ENCODE data around the gene MRPL11. TPM values are rescaled to one million over a fixed set of nuclear protein-coding genes. Genes with fewer than 3 reads are reported as not detected.

The MRPL11 gene
- total and polyA plus RNA-seq, 4 donors, result 18.0 to 45.6 (median 32.3) TPM

- Histone ChIP-seq H3K9me3 (ENCODE audit: control insufficient read depth in 4 of 4, low read length in 3 of 4) (no peaks in the 10 kb centered on the region), H3K27ac (ENCODE audit: low read depth in 1 of 2, low read length in 2 of 2) (no peak overlapping the region), H3K9ac (ENCODE audit: low read depth in 1 of 2, low read length in 2 of 2) (no peak overlapping the region), H3K4me3 (ENCODE audit: low read depth in 1 of 3, low read length in 3 of 3) (no peak overlapping the region), H3K36me3 (ENCODE audit: control insufficient read depth in 4 of 4, insufficient read depth in 3 of 4, low read depth in 1 of 4, low read length in 3 of 4) (no peaks in the 10 kb centered on the region), H3K27me3 (ENCODE audit: control insufficient read depth in 4 of 4, insufficient read depth in 4 of 4, low read length in 3 of 4) (peaks cover 0 to 6% (median 1%) of the 10 kb centered on the region in 4 donors), H3K4me1 (ENCODE audit: control insufficient read depth in 4 of 4, insufficient read depth in 4 of 4, low read length in 3 of 4) (no peaks in the 10 kb centered on the region)
- 57% methylated on average over 12 of the region's 12 CpGs for WGBS
- DNase-seq (ENCODE audit: low spot score), result no peak
- TF ChIP-seq YY1 (IDR thresholded peaks at IDR 0.05) (no peak), REST (IDR thresholded peaks at IDR 0.05) (no peak), SP1 (IDR thresholded peaks at IDR 0.05) (no peak), ZBTB33 (IDR thresholded peaks at IDR 0.05) (no peak), HNF4A (conservative IDR thresholded peaks at IDR 0.05) (no peak), CTCF (IDR thresholded peaks at IDR 0.05; ENCODE audit: low read depth, low read length, missing input control) (no peak), RXRA (IDR thresholded peaks at IDR 0.05) (no peak), MAX (IDR thresholded peaks at IDR 0.05) (no peak)
These were observed 24.3 kb downstream of the MRPL11 start for GRCh38 chr11:66414120-66414934.

GRCh38 chr11:66413167-66413566 lies 25.5 kb downstream of the MRPL11 start:
- H3K36me3 ChIP-seq (ENCODE audit: control insufficient read depth in 4 of 4, insufficient read depth in 3 of 4, low read depth in 1 of 4, low read length in 3 of 4), result no peaks in the 10 kb centered on the region
- H3K4me3 ChIP-seq (ENCODE audit: low read depth in 1 of 3, low read length in 3 of 3), result no peak overlapping the region
- H3K4me1 ChIP-seq (ENCODE audit: control insufficient read depth in 4 of 4, insufficient read depth in 4 of 4, low read length in 3 of 4), result peaks cover 0 to 3% (median 0%) of the 10 kb centered on the region in 4 donors
- no peaks in the 10 kb centered on the region for H3K9me3 ChIP-seq (ENCODE audit: control insufficient read depth in 4 of 4, low read length in 3 of 4)
- peaks cover 0 to 6% (median 2%) of the 10 kb centered on the region in 4 donors for H3K27me3 ChIP-seq (ENCODE audit: control insufficient read depth in 4 of 4, insufficient read depth in 4 of 4, low read length in 3 of 4)
- no peak overlapping the region for H3K27ac ChIP-seq (ENCODE audit: low read depth in 1 of 2, low read length in 2 of 2)
- H3K9ac ChIP-seq (ENCODE audit: low read depth in 1 of 2, low read length in 2 of 2), result no peak overlapping the region
- no peak for DNase-seq (ENCODE audit: low spot score)
- 78% methylated on average over 6 of the region's 6 CpGs for WGBS
- TF ChIP-seq MAX (IDR thresholded peaks at IDR 0.05), result no peak
- TF ChIP-seq GABPA (IDR thresholded peaks at IDR 0.05 in 1 of 2, conservative IDR thresholded peaks at IDR 0.05 in 1 of 2), result no peak
- no peak for TF ChIP-seq JUND (IDR thresholded peaks at IDR 0.05)
- TF ChIP-seq ATF3 (IDR thresholded peaks at IDR 0.05), result no peak
- TF ChIP-seq FOXA1 (IDR thresholded peaks at IDR 0.05), result no peak
- no peak for TF ChIP-seq SP1 (IDR thresholded peaks at IDR 0.05)
- TF ChIP-seq RXRA (IDR thresholded peaks at IDR 0.05), result no peak
- TF ChIP-seq ZBTB33 (IDR thresholded peaks at IDR 0.05), result no peak
- no peak for TF ChIP-seq YY1 (IDR thresholded peaks at IDR 0.05)
- no peak for TF ChIP-seq RAD21 (IDR thresholded peaks at IDR 0.05)
- no peak for TF ChIP-seq CTCF (IDR thresholded peaks at IDR 0.05; ENCODE audit: low read depth, low read length, missing input control)
- TF ChIP-seq HNF4A (conservative IDR thresholded peaks at IDR 0.05), result no peak
- no peak for TF ChIP-seq EGR1 (IDR thresholded peaks at IDR 0.05; ENCODE audit: low read depth in 2 of 2)
- TF ChIP-seq TAF1 (conservative IDR thresholded peaks at IDR 0.05), result no peak
- no peak for TF ChIP-seq FOXA2 (IDR thresholded peaks at IDR 0.05)
- TF ChIP-seq NR2F2 (IDR thresholded peaks at IDR 0.05), result no peak
